ENCODE results near the gene BLTP3A.

DNA sequence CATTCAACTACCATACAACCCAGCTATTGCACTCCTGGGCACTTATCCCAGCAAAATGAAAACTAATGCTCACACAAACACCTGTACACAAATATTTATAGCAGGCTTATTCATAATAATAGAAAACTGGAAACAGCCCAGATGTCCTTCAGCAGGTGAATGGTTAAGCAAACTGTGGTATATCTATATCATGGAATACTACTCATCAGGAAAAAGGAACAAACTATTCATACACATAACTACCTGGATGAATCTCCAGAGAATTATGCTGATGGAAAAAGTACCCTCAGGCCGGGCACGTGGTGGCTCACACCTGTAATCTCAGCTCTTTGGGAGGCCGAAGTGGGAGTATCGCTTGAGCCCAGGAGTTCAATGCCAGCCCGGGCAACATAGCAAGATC lies 3.8 kb upstream of the BLTP3A start:
- TF ChIP-seq, protein P1, sequence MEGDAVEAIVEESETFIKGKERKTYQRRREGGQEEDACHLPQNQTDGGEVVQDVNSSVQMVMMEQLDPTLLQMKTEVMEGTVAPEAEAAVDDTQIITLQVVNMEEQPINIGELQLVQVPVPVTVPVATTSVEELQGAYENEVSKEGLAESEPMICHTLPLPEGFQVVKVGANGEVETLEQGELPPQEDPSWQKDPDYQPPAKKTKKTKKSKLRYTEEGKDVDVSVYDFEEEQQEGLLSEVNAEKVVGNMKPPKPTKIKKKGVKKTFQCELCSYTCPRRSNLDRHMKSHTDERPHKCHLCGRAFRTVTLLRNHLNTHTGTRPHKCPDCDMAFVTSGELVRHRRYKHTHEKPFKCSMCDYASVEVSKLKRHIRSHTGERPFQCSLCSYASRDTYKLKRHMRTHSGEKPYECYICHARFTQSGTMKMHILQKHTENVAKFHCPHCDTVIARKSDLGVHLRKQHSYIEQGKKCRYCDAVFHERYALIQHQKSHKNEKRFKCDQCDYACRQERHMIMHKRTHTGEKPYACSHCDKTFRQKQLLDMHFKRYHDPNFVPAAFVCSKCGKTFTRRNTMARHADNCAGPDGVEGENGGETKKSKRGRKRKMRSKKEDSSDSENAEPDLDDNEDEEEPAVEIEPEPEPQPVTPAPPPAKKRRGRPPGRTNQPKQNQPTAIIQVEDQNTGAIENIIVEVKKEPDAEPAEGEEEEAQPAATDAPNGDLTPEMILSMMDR (IDR thresholded peaks at IDR 0.05; ENCODE audit: poor library complexity, severe bottlenecking), result no peak
- TF ChIP-seq EP300 (conservative IDR thresholded peaks at IDR 0.05; ENCODE audit: poor library complexity, severe bottlenecking) (no peak), SMC3 (conservative IDR thresholded peaks at IDR 0.05; ENCODE audit: poor library complexity) (no peak), TAF1 (IDR thresholded peaks at IDR 0.05; ENCODE audit: low read depth) (no peak), POLR2AphosphoS5 (IDR thresholded peaks at IDR 0.05) (no peak), RAD21 (conservative IDR thresholded peaks at IDR 0.05) (no peak), EZH2 (IDR thresholded peaks at IDR 0.05; ENCODE audit: borderline replicate concordance, insufficient read depth, low read length, poor library complexity, severe bottlenecking) (no peak)
